Peyer's patch (tissue), 4 donors: ENCODE data around the gene SCARB1. TPM values are rescaled to one million over a fixed set of nuclear protein-coding genes. Genes with fewer than 3 reads are reported as not detected.
A peak's percentile ranks its signal among the peaks of the same experiment; 100 is the strongest.

Experiments
- DNase-seq, 3 donors: peaks; one replicate each; pipeline ENCODE4 v3.0.0-alpha.2; 2017 to 2019
- H3K27ac ChIP-seq, 4 donors: fragments of 200-600 bp; sonication (generic); one replicate each; pipeline ENCODE4 v1.5.1; 2016 to 2019
- H3K27me3 ChIP-seq, 2 donors: fragments of 200-600 bp; sonication (generic); one replicate each; pipeline ENCODE4 v1.5.1; 2019
- H3K36me3 ChIP-seq, 3 donors: fragments of 200-600 bp; sonication (generic); one replicate each; pipeline ENCODE4 v1.5.1; 2016 to 2019
- H3K4me1 ChIP-seq, 4 donors: fragments of 200-600 bp; sonication (generic); one replicate each; pipeline ENCODE4 v1.5.1; 2016 to 2019
- H3K4me3 ChIP-seq, 4 donors: fragments of 200-600 bp; sonication (generic); 1 replicate in 3 of 4; 2 replicates in 1 of 4; pipeline ENCODE4 v1.5.1; 2016 to 2019; ENCODE audit warnings: mild to moderate bottlenecking in 1 of 4
- H3K9me3 ChIP-seq, 4 donors: fragments of 200-600 bp; sonication (generic); one replicate each; pipeline ENCODE4 v1.5.1; 2016 to 2019; ENCODE audit warnings: mild to moderate bottlenecking in 1 of 4
- CTCF ChIP-seq, 6 experiments: fragments of 450-650 bp in 4 of 6; fragments of 200-600 bp in 2 of 6; sonication (generic) in 1 of 6; IDR thresholded peaks; one replicate each; pipeline ENCODE4 v1.5.1; 2017 to 2019; ENCODE audit warnings: antibody characterized with exemption in 6 of 6, mild to moderate bottlenecking in 3 of 6, moderate library complexity in 1 of 6
- POLR2A ChIP-seq, 2 donors: fragments of 450-650 bp; IDR thresholded peaks; one replicate each; pipeline ENCODE4 v1.5.1; 2017; ENCODE audit warnings: antibody characterized with exemption in 2 of 2, mild to moderate bottlenecking in 2 of 2, moderate library complexity in 2 of 2
- total RNA-seq, 4 donors: library from RNA; depleted of rRNA; stranded (reverse); fragments of >200 nt; gene quantifications; one replicate each; pipeline ENCODE4 v1.1.0, GENCODE V29; 2016

SCARB1 gene
- total RNA-seq, 4 donors from 2014 or later = 14.9 to 214 (median 64.6) TPM

- no peak for DNase-seq
- Histone ChIP-seq H3K4me3 (no peak overlapping the region), H3K27ac (no peak overlapping the region), H3K27me3 (no peaks in the 10 kb centered on the region), H3K9me3 (no peaks in the 10 kb centered on the region), H3K36me3 (no peaks in the 10 kb centered on the region), H3K4me1 (no peaks in the 10 kb centered on the region)
- TF ChIP-seq CTCF (IDR thresholded peaks at IDR 0.05) (no peak), POLR2A (IDR thresholded peaks at IDR 0.05) (no peak)
Measured at GRCh38 chr12:124737772-124738635, 125.7 kb downstream of the SCARB1 start.

- DNase-seq = no peak
- Histone ChIP-seq H3K36me3 (no peaks in the 10 kb centered on the region), H3K9me3 (no peaks in the 10 kb centered on the region), H3K4me1 (no peaks in the 10 kb centered on the region), H3K4me3 (no peak overlapping the region), H3K27me3 (no peaks in the 10 kb centered on the region), H3K27ac (no peak overlapping the region)
- TF ChIP-seq CTCF (IDR thresholded peaks at IDR 0.05) = no peak
- no peak for TF ChIP-seq POLR2A (IDR thresholded peaks at IDR 0.05)
Measured at GRCh38 chr12:124737040-124737419, 126.6 kb downstream of the SCARB1 start.

GRCh38 chr12:124736115-124737039, 127.3 kb downstream of the SCARB1 start:
- no peak for DNase-seq
- no peaks in the 10 kb centered on the region for H3K9me3 ChIP-seq
- H3K27ac ChIP-seq = peak overlapping the region in 1 of 4 donors; percentile 21
- no peaks in the 10 kb centered on the region for H3K27me3 ChIP-seq
- H3K4me3 ChIP-seq = no peak overlapping the region
- H3K36me3 ChIP-seq = no peaks in the 10 kb centered on the region
- no peaks in the 10 kb centered on the region for H3K4me1 ChIP-seq
- TF ChIP-seq CTCF (IDR thresholded peaks at IDR 0.05) (no peak), POLR2A (IDR thresholded peaks at IDR 0.05) (no peak)

- Histone ChIP-seq H3K27ac (peak overlapping the region in 2 of 4 donors; percentile 34 to 54), H3K4me3 (no peak overlapping the region), H3K4me1 (no peaks in the 10 kb centered on the region), H3K36me3 (no peaks in the 10 kb centered on the region), H3K9me3 (no peaks in the 10 kb centered on the region), H3K27me3 (no peaks in the 10 kb centered on the region)
- TF ChIP-seq POLR2A (IDR thresholded peaks at IDR 0.05) = no peak
- no peak for TF ChIP-seq CTCF (IDR thresholded peaks at IDR 0.05)
- no peak for DNase-seq
Measured at GRCh38 chr12:124734224-124734788, 129.4 kb downstream of the SCARB1 start.

GRCh38 chr12:124733086-124733485, 130.6 kb downstream of the SCARB1 start:
- no peaks in the 10 kb centered on the region for H3K36me3 ChIP-seq
- no peaks in the 10 kb centered on the region for H3K27me3 ChIP-seq
- no peak overlapping the region for H3K27ac ChIP-seq
- H3K9me3 ChIP-seq = no peaks in the 10 kb centered on the region
- DNase-seq = no peak
- H3K4me3 ChIP-seq = no peak overlapping the region
- H3K4me1 ChIP-seq = no peaks in the 10 kb centered on the region
- TF ChIP-seq CTCF (IDR thresholded peaks at IDR 0.05) (no peak), POLR2A (IDR thresholded peaks at IDR 0.05) (no peak)
